GM19238 (cell line): ENCODE measurements around the gene ZACN.

Source experiments
- DNase-seq: peaks from one replicate; pipeline ENCODE4 v3.0.0; 2011; ENCODE audit warnings: low spot score; ENCODE audit not compliant: insufficient read length

ZACN gene

DNA sequence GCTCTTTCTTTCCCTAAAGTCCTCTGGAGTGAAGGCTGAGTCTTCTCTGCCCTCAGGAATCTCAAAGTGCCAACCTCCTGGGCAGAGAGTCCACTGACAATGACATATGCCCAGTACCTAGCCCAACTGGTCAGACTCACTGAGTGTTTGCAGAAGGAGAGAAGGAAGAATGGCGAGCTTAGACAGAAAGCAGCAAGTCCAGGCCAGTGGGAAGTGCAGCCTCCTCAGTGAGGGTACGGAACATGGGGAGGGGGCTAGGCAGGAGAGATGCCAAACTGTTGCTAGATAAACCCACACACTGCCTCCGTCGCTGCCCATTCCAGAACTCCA is 23.9 kb downstream of the ZACN start:
- no peak for DNase-seq

DNA sequence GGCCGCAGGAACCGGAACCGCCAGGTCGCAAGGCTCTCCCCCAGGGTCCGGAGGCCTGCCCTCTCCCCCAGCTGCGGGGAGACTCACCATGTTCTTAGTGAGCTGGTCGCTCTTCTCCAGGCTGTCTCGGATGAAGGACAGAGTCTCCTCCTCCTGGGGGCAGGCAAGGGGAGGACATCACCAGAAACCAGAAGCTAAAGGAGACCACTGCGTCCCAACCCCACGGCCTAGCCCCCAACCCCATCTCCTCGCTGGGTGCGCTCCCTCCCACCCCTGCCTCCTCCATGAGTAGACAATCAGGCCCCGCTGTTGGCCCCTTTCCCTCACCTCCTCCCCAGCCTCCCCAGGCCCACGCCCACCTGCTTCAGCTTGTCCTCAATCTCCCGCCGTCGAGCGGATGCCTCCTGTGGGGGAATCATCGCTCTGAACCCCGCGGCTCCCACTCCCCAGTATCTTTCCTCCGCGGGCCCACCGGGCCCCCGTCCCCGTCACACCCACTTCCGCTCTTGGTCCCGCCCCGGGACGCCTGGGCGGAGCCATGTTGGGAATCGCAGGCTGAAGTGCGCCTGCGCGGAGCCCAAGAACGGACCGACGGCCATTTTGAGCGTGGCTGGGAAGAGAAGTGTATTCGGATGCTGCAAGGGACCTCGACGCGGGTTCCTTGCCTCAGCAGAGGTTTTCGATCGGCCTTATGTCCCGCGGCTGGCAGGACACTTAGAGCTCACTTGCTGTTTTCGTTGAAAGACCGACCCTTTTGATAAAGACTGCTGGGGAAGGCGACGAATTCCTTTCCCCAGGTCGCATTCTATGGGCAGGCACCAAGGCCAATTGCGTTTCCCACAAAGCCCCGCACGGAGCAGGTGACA is 24.5 kb downstream of the ZACN start, which contains the start of gene EXOC7:
Gene EXOC7 (minus strand): TSS at position 514 of the 866 bp plus-strand sequence. CDS start 95 bp downstream, at position 419.
- peak; percentile 97 for DNase-seq

DNA sequence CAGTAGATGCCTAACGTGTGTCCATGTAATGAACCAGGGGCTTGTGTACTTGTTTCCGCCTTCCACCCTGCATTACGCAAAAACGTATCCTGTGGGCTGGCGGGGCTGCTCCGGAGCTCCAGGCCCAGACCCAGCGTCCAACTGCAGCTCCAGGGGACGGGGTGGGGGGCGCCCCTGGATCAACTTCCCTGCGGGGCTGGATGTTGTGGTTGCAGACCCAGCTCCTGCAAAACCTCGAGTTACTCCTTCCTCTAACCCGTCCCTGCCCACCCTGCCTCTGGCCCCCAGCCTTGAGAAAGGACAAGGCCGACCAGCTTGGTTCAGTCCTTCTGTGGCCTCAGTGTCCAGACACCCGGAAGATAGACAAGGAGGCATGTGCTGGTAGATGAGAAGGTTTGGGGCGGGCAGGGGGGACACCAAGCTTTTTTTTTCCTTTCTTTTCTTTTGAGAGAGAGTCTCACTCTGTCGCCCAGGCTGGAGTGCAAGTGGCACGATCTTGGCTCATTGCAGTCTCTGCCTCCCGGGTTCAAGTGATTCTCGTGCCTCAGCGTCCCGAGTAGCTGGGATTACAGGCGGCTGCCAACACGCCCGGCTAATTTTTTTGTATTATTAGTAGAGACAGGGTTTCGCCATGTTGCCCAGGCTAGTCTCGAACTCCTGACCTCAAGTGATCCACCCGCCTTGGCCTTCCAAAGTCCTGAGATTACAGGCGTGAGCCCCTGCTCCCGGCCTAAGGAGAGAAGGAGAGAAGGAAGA is 25.3 kb downstream of the ZACN start:
- no peak for DNase-seq

DNA sequence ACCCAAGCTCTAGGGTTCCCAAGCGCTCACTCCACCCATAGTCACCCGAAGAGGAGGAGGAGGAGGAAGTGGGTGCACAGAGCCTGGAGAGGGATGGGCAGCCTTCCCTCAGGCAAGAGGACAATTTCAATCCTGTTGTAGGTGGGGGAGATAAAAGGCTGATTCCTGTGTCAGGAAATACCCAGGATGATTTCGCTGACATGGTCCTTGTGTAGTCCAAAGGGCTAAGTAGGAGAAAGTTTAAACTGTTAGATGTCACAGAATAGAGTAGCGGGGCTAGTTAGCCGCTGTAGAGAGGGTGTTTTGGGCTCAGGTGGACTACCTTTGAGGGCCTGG is 25.9 kb downstream of the ZACN start:
- no peak for DNase-seq

DNA sequence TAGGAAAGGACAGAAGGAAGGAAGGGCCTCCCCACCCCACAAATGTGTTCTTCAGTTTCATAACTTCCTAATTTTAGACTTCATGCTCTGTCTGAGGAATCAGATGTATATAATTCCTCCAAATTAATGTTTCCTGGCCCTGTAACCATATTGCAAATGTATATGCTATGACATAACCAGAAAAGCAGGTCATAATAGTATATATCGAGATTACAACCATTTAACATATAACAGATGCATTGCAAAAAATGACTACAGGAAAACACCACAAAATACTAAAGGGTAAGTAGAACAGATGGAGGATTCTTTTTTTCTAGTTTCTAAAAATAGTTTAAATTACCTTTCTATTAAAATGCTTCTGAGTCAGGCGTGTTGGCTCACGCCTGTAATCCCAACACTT is 27.7 kb downstream of the ZACN start:
- DNase-seq: no peak

DNA sequence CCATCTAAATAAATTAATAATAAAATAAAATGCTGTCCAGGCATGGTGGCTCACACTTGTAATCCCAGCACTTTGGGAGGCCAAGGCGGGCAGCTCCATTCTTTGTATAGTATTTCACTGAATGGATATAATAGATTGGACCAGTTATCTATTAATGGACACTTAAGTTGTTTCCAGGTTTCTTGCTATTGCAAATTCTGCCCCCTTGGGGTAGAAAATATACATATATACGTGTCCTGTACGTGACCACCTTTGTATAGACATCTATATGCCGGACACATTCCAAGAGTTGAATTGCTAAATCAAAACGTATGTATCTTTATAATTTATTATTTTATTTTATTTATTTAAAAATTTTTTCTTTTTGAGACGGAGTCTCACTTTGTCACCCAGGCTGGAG is 28.5 kb downstream of the ZACN start:
- DNase-seq: no peak

DNA sequence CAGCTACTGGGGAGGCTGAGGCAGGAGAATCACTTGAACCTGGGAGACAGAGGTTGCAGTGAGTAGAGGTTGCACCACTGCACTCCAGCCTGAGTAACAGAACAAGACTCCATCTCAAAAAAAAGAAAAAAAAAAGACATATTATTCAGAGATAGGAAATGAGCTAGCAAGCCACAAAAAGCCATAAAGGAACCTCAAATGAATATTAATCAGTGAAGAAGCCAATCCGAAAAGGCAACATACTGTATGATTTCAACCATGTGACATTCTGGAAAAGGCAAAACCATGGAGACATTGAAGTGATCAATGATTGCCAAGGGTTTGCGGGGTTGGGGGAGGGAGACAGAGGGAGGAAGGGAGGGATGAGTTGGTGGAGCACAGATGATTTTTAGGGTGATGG is 33.0 kb downstream of the ZACN start:
- no peak for DNase-seq

DNA sequence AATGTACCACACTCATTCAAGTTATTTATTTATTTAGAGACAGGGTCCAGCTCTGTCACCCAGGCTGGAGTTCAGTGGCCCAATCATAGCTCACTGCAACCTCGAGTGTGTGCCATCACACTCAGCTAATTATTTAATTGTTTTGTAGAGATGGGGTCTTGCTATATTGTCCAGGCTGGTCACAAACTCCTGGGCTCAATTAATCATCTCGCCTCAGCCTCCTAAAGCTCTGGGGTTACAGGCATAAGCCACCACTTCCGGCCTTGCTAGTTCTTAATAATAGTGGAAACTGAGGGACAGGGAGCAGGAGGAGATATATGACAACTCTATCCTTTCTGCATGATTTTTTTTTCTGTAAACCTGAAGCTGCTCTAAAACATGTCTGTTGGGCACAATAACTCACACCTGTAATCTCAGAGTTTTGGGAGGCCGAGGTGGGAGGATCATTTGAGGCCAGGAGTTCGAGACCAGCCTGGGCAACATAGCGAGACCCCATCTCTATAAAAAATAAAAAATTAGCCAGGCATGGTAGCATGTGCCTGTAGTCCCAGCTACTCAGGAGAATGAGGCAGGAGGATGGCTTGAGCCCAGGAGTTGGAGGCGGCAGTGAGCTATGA is 36.3 kb downstream of the ZACN start:
- DNase-seq: no peak

DNA sequence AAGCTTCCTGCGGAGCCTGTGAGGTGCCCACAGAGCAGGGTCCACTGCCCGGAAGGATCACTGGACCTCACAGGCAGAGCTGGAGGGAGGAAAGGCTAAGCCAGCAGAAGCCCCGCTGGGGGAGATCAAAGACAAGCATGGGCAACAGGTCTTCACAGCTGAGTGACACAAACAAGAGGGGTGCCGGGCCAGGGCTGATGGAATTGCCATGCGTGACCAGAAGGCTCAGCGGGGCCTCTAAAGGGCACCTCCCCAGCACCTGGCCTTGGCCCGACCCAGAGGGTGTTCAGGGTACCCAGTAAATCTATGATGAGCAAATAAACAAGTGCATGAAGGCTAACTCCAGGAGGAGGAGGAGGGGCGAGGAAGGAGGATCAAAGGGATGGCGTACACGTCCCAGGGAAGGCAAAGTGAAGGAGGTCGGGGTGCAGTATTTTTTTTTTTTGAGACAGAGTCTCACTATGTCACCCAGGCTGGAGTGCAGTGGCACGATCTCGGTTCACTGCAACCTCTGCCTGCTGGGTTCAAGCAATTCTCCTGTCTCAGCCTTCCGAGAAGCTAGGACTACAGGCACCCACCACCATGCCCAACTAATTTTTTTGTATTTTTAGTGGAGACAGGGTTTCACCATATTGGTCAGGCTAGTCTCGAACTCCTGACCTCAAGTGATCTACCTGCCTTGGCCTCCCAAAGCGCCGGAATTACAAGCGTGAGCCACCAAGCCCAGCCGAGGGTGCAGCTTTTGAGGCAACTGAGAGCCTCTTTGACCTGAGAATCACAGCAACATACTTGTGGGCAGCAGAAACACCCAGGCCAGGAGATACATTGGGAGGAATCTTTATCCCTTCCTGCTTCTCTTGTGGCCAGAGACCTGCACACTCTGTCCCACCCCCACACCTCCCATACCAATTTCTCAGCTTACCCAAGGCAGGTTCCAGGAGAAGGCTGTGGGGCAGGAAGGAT is 40.7 kb downstream of the ZACN start:
- DNase-seq: no peak

DNA sequence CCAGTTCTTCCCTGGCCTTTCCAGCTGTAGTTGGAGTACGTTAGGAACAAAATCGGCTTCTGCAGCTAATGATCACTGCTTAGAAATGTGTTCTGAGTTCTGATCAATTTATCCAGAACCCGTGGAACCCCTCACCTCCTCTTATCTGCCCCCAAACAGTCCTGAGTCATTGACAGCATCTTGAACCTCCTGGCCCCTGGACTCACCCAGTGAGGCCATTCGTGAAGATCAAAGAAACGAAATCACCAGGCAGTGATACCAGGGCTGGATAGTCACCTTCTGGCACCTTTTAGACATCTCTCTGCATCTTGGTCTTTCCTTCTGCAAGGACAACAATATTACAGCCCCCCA is 41.7 kb downstream of the ZACN start:
- peak; percentile 1 for DNase-seq

DNA sequence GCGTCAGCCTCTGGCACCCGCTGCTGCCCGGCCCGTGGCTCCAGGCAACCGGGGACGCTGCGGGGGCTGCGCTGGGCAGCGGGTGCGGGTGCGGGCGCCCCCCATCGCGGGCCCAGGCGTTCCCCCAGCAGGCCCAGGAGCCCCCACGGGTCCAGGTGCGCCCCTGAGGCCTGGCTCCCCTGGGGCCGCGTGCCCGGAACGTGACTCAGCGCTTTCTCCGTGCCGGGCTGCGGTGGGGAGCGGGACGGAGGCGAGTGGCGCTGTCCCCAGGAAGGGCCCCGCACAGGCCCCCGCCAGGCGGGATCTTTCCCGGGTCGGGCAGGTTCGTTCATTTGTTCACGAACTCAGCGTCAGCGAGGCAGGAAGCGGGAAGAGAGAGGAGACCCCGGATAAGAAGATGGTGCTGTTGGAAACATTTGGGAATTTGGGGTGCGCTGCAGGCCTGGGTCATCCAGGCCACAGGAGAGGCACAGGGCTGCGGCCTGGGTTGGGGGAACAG is 43.0 kb downstream of the ZACN start:
- DNase-seq: peak; percentile 41

DNA sequence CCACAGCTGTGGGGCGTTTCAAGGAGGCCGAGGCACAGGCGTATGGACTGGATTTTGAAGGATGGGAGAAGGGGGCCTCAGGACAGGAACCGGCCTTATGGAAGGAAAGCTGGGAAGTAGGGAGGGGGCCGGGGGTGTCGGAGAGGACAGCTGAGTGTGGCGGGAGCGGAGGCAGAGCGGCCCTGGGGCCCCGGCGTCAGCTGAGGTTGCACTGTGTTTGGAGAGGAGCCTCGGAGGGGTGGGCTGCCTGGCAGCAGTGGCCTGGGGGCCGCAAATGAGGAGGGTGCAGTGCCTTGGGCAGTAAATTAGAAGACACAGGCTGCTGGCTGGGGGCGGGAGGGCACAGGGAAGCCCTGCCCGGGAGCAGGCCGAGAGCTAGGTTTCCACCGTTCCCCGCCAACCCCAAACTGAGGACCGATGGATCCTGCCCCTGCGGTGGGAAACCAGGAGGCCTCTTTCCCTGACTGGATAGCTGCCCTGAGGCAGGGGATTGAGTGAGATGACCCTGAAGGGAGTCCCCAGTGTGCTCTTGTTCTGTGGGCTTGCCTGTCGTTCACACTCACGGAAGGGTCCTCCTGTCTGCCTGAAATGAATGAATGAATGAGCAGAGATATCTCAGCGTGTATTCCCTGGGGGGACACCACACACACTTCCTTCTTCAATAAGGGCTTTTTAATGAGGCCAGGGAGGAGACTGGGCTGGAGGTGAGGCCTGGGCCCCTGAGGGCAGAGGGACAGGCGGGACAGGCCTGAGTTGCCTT is 43.6 kb downstream of the ZACN start:
- DNase-seq: peak; percentile 8

DNA sequence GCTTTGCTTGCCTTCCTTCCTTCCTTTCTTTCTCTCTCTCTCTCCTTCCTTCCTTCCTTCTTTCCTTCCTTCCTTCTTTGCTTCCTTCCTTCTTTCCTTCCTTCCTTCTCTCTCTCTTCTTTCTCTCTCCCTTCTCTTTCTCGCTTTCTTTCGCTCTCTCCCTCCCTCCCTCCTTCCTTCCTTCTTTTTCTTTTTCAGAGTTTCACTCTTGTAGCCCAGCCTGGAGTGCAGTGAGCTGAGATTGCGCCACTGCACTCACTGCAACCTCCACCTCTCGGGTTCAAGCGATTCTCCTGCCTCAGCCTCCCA is 44.2 kb downstream of the ZACN start:
- DNase-seq: no peak

DNA sequence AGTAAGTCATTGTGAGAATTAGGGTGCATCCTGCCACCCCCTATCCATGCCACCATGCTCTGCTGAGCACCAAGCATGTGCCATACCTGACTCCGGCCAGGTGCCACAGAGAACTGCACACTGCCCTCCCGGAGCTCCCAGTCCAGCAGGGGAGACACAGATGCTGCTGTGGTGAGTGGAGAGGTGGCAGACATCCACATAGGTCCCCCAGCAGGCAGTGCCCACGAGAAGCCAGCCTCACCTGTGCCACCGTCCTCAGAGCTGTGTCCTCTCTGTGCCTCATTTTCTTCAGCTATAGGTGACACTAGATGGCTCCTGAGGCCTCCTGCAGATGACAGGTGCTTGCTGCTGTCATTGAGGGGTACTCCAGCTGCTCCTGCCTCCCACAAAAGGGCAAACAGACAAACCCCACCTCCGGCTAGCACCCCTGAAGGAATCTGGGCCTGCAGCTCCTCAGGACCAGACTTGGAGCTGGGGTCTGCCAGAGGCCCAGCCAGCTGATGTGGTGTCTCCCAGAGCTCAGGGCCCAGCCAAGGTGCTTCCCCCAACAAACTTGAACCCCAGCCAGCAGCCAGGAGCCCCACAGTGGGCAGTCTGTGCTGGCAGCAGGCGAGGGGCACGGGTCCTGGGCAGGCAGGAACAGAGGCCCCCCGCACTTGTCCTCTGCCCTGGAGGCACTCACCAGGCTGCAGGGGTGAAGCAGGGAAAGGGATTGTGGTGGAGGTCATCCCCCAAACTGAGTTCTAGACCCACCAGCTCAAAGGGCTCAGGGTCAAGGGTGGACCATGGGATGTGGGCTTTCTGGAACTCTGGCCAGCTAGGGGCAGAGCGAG is 45.0 kb downstream of the ZACN start:
- DNase-seq: no peak

DNA sequence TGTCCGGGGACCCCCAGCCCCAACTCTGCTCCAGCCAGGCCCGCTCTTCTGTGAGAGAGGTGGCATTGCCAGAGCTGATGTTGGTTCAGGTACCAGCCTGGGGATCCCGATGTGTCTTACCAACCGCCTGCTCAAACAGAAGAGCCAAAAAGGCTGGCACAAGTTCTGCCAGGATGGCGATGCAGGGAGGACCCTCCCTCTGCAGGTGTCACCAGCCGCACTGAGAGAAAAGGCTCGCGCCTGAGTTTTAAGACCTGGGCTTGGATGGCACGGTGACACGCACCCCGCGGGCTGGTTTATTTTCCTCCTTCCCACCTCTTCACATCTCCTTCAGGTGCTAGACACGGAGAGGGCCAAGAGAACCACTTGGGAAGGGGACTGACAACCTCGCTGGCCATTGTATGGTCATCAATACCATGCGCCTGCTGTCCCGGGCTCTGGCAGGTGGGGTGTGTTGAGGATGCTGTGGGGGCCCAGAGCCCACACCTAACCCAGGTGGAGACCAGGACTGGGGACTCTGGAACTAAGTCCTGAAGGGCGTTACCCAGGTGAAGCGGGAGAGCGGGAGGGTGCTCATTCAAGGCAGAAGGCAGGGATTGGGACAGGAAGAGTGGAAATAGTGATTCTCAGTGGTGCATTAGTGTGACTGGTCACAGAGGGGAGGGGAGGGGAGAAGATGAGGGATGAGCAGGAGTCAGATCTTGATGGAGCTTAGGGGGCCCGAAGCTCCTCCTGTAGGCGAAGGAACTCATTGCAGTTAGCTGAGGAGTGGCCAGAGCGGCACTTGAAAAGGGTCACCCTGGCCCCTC is 45.8 kb downstream of the ZACN start:
- no peak for DNase-seq

DNA sequence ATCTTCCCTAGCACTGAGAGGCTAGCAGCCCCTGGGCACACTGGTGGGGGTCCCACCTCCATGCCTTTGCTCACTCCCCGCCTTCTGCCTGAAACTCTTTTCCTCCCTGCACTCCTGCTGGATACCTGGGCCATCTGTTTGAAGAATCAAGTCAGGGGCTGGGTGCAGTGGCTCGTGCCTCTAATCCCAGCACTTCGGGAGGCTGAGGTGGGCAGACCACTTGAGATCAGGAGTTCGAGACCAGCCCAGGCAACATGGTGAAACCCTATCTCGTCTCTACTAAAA is 46.4 kb downstream of the ZACN start:
- no peak for DNase-seq

DNA sequence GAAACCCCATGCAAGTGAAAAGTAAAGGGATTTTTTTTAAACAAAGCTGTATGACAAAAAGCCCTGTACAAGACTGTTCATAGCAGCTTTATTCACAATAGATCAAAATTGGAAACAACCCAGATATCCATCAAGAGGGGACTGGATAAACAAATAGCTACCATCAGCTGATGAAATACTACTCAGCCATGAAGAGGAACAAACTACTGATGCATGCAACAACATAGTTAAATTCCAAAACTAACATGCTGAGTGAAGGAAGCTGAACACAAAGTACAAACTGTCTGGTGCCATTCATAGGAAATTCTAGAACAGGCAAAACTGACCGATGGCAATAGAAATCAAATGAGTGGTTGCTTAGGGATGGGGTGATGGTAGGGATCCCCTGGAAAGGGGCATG is 46.9 kb downstream of the ZACN start:
- DNase-seq: no peak

DNA sequence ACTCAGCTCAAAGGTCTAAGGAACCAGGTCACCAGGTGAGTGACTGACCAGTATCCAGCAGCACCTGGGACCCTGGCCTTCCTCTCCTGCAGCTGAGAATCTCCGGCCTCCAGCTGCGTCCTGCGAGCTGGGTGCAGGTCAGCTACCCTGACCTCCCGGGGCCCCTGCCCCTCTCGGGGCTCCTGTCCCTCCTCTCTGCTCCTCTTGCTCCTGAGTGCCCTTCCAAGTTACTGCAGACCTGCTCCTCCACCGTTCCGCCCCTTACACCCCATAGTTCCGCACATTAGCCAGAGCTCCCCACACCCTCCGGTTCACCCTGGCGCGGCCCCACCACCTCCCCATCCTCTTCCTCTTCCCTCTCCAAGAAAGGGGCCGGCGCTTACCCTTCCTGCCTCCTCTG is 51.5 kb downstream of the ZACN start:
- DNase-seq: no peak

DNA sequence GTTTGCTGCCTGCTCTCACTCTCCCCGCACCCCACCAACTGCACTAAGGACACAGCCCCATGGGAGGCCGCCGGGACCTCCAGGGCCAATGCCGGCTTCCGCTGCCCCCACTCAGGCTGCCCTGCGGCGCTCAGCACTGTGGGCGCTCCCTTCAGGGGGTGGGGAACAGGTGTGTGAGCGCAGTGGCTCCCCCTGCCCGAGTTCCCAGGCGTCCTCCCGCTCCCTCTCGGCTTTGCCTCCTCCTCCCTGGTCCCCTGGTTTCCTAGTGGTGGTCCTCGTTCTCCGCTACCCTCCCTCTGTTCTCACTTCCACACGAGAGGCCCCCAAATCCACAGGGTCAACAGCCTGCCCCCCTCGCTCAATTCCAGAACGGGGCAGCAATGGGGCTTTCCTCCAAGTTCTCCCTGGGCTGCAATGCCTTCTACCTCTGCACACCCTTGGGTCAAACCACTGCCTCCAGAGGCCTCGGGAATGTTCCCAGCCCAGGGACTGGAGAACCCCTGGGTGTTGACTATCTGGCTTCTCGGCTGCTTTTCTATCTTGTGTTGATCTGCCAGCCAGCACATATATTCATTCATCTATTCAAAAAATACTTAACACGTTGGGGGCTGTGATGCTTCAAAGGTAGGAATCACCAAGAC is 52.2 kb downstream of the ZACN start:
- DNase-seq: no peak
